ENCODE data around the gene TUSC2.

TUSC2 gene

GRCh38 chr3:50339485-50340146, 11.6 kb upstream of the TUSC2 start:
- H3K4me3 ChIP-seq (ENCODE audit: low read depth, low read length), result peak overlapping the region; percentile 55
- no peak for DNase-seq (ENCODE audit: low read depth)

GRCh38 chr3:50338965-50339364, 10.9 kb upstream of the TUSC2 start:
- no peak overlapping the region for H3K4me3 ChIP-seq (ENCODE audit: low read depth, low read length)
- DNase-seq (ENCODE audit: low read depth), result no peak

GRCh38 chr3:50337175-50337861, 9.3 kb upstream of the TUSC2 start:
- DNase-seq (ENCODE audit: low read depth), result peak; percentile 98
- peak overlapping the region; percentile 83 for H3K4me3 ChIP-seq (ENCODE audit: low read depth, low read length)

- no peak for DNase-seq (ENCODE audit: low read depth)
- peak overlapping the region; percentile 83 for H3K4me3 ChIP-seq (ENCODE audit: low read depth, low read length)
These were observed 8.6 kb upstream of the TUSC2 start for GRCh38 chr3:50336452-50337174.

- DNase-seq (ENCODE audit: low read depth), result no peak
These were observed 6.5 kb upstream of the TUSC2 start for GRCh38 chr3:50334339-50335075.

GRCh38 chr3:50333744-50334328, 5.8 kb upstream of the TUSC2 start:
- no peak overlapping the region for H3K4me3 ChIP-seq (ENCODE audit: low read depth, low read length)
- DNase-seq (ENCODE audit: low read depth), result peak; percentile 65

More at GRCh38 chr3:50334339-50335075, 6.5 kb upstream of the TUSC2 start:
- no peak overlapping the region for H3K4me3 ChIP-seq (ENCODE audit: low read depth, low read length)

GRCh38 chr3:50331364-50331907, 3.4 kb upstream of the TUSC2 start:
- no peak for DNase-seq (ENCODE audit: low read depth)
- no peak overlapping the region for H3K4me3 ChIP-seq (ENCODE audit: low read depth, low read length)

- no peak for DNase-seq (ENCODE audit: low read depth)
- H3K4me3 ChIP-seq (ENCODE audit: low read depth, low read length), result no peak overlapping the region
These were observed 2.3 kb upstream of the TUSC2 start for GRCh38 chr3:50330330-50330729.

- peak overlapping the region; percentile 94 for H3K4me3 ChIP-seq (ENCODE audit: low read depth, low read length)
- DNase-seq (ENCODE audit: low read depth), result no peak
These were observed 894 bp downstream of the TUSC2 start for GRCh38 chr3:50327129-50327528.

- no peak for DNase-seq (ENCODE audit: low read depth)
- no peak overlapping the region for H3K4me3 ChIP-seq (ENCODE audit: low read depth, low read length)
These were observed 1.9 kb downstream of the TUSC2 start for GRCh38 chr3:50326182-50326541.

- no peak overlapping the region for H3K4me3 ChIP-seq (ENCODE audit: low read depth, low read length)
- no peak for DNase-seq (ENCODE audit: low read depth)
These were observed 2.4 kb downstream of the TUSC2 start for GRCh38 chr3:50325497-50326181.

- H3K4me3 ChIP-seq (ENCODE audit: low read depth, low read length), result no peak overlapping the region
- no peak for DNase-seq (ENCODE audit: low read depth)
These were observed 2.9 kb downstream of the TUSC2 start for GRCh38 chr3:50325113-50325480.

- peak; percentile 24 for DNase-seq (ENCODE audit: low read depth)
- no peak overlapping the region for H3K4me3 ChIP-seq (ENCODE audit: low read depth, low read length)
These were observed 3.5 kb downstream of the TUSC2 start for GRCh38 chr3:50324351-50325112.

GRCh38 chr3:50323614-50324199, 4.3 kb downstream of the TUSC2 start:
- H3K4me3 ChIP-seq (ENCODE audit: low read depth, low read length), result no peak overlapping the region

GRCh38 chr3:50323092-50323600, 4.9 kb downstream of the TUSC2 start:
- DNase-seq (ENCODE audit: low read depth), result no peak
- no peak overlapping the region for H3K4me3 ChIP-seq (ENCODE audit: low read depth, low read length)

More at GRCh38 chr3:50323614-50324199, 4.3 kb downstream of the TUSC2 start:
- DNase-seq (ENCODE audit: low read depth), result no peak

- no peak for DNase-seq (ENCODE audit: low read depth)
- peak within 1 kb of the TSS; percentile 80 for H3K4me3 ChIP-seq (ENCODE audit: low read depth, low read length)
These were observed 5.5 kb downstream of the TUSC2 start, which contains the start of gene HYAL2 for GRCh38 chr3:50322386-50323091. TSS of gene HYAL2 (minus strand) at chr3:50322745. CDS start at chr3:50320489, 2,256 bp downstream.

- H3K4me3 ChIP-seq (ENCODE audit: low read depth, low read length), result peak overlapping the region; percentile 80
- DNase-seq (ENCODE audit: low read depth), result no peak
These were observed 6.0 kb downstream of the TUSC2 start for GRCh38 chr3:50322115-50322385.

Data from skeletal muscle cell (primary cell).